HG02852 (cell line): ENCODE data around the gene NEK9.

Experiments used
- ATAC-seq: cut with Tn5 transposase; IDR thresholded peaks from one replicate; pipeline ENCODE4 v1.9.1; 2021; ENCODE audit warnings: mild to moderate bottlenecking, moderate library complexity; ENCODE audit not compliant: unreplicated experiment

Gene NEK9

DNA sequence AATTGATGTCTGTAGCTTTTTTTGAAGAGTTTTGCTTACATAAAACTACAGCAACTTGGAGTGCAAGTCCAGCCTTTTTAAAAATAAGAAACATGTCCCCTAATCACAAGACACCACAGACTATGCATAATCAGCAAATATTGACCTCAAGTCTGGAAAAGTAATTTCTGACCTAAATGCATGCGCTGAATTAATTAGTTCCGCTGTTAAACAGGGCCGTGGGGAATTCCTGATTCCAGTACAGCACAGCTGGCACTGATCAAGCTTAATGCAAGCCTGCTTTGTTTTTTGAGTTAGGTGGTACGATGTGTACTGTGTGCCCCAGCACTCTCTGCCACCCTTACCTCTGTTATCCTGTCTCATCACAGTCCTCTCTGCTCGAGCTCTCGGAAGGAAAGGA, 84.8 kb downstream of the NEK9 start:
- no peak for ATAC-seq

DNA sequence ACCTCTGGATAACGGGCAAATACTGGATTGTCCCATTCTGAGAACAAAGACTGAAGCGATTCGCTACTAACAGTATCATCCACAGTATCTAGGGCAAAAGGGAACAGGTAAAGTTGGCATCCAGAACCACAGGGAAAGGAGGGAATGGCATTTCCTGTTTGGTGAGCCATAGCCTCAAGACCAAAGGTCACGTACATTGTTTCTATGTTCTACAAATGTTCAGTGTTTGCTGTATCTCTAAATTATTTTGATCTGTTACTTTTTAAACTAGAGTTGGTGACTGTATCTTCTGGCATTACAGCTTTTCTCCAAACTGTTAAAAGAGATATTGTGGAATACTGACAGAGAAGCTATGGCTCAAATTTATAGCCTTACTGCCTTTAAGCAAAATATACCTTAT, 85.2 kb downstream of the NEK9 start:
- ATAC-seq, result no peak

DNA sequence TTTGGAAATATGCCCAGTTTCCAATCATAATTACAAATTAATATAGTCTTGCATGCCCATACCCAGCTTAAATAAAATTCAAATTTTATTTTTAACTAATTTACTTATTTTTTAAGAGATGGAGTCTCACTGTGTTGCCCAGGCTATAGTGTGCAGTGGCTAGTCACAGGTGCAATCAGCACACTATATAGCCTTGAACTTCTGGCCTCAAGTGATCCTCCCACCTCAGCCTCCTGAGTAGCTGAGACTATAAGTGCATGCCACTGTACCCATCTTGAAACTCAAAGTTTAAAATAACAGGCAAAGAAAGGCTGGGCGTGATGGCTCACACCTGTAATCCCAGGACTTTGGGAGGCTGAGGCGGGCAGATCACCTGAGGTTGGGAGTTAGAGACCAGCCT, 85.9 kb downstream of the NEK9 start:
- no peak for ATAC-seq

DNA sequence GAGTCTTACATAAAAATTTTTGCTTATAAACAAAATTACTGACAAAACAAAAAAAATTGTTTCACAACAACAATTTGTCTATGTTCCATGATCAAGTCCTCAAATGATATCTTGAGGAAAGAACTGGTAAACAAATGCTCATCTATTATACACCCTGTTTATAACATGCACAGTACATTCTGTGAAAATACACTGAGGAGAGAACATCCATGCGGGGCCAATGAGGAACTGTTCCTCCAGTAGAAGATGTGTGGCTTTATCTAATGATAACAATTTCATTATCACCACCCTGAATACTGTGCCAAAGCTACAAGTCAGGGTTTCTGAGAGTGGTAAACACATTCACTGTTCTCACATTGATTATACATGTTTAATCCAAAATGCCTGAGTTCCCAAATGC, 86.3 kb downstream of the NEK9 start:
- no peak for ATAC-seq

DNA sequence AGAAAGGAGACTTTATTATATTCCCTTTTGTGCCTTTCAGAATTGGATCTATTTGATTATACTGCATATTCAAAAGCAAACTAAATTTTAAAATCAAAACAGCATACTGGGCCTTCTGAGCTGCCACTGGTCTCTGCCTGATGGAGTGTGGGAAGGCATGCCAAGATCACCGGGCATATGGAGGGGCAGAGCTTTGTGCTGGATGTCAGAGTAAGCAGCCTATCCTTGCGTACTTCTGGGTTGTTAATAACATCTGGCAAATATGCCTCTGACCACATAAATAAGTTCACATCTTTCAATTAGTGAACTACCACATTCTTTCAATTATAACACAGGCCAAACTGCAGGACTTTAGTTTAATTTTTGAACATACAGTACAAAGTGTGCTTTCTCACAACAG, 93.9 kb downstream of the NEK9 start:
- no peak for ATAC-seq

DNA sequence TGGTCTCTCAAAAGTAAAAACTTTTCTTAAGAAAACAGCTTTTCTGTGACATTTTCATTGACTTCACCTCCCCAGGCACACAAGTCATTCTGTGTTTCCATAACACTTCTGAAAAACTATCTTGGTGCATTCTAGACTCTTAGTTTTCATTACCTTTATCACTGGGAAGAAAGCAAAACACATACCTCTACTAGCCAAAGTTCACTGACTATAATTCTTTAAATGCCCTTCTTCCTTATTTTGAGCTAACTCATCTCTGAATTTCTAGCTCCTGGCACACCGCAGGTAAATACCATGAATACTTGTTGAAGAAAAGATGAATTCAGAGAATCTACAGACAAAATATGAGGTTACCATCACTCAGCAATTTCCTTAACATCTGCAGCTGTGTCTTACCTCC, 96.7 kb downstream of the NEK9 start:
- ATAC-seq, result no peak
